ENCODE measurements around the gene OR2L8.

OR2L8 gene, protein sequence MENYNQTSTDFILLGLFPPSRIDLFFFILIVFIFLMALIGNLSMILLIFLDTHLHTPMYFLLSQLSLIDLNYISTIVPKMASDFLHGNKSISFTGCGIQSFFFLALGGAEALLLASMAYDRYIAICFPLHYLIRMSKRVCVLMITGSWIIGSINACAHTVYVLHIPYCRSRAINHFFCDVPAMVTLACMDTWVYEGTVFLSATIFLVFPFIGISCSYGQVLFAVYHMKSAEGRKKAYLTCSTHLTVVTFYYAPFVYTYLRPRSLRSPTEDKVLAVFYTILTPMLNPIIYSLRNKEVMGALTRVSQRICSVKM

DNA sequence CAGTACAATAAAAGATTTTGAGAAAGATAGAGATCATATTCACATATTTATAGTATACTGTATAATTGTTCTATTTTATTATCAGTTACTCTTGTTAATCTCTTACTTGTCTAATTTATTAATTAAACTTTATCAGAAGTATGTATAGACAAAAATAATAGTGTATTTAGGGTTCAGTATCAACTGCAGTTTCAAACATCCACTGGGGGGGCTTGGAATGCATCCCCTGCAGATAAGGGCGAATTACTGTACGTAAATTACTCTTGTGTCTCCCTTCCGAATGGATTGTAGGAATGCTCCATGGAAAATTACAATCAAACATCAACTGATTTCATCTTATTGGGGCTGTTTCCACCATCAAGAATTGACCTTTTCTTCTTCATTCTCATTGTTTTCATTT, at the start of gene OR2L8:
TSS of gene OR2L8 (plus strand) at position 301 of the 400 bp plus-strand sequence. CDS start at position 301, 0 bp downstream.
- no peak for DNase-seq (ENCODE audit: low read depth)
- H3K4me3 ChIP-seq (ENCODE audit: control insufficient read depth, low read depth, low read length): no peak within 1 kb of the TSS
- TF ChIP-seq, protein P1, sequence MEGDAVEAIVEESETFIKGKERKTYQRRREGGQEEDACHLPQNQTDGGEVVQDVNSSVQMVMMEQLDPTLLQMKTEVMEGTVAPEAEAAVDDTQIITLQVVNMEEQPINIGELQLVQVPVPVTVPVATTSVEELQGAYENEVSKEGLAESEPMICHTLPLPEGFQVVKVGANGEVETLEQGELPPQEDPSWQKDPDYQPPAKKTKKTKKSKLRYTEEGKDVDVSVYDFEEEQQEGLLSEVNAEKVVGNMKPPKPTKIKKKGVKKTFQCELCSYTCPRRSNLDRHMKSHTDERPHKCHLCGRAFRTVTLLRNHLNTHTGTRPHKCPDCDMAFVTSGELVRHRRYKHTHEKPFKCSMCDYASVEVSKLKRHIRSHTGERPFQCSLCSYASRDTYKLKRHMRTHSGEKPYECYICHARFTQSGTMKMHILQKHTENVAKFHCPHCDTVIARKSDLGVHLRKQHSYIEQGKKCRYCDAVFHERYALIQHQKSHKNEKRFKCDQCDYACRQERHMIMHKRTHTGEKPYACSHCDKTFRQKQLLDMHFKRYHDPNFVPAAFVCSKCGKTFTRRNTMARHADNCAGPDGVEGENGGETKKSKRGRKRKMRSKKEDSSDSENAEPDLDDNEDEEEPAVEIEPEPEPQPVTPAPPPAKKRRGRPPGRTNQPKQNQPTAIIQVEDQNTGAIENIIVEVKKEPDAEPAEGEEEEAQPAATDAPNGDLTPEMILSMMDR (conservative IDR thresholded peaks at IDR 0.05; ENCODE audit: control insufficient read depth, insufficient read depth, low read depth, low read length): no peak

DNA sequence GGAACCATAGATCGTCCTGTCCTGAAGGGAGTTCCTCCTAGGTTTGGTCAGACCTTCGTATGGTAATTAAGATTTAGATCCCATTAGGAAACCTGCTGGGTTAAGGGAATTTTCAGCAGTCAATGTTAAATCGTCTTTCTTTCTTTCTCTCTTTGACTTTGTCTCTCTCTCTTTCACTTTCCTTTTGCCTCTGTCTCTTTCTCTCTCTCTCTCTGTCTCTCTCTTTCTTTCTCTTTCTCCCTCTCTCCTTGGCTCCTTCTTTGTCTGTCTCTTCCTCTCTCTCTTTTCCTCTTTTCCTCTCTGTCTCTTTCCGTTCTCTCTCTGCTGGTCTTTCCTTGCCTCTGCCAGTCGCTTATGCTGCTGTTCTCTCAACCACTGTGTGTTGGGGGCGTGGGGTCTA, 44.5 kb upstream of the OR2L8 start:
- DNase-seq (ENCODE audit: low read depth): no peak
- H3K4me3 ChIP-seq (ENCODE audit: control insufficient read depth, low read depth, low read length): no peak overlapping the region
- TF ChIP-seq, protein P1 (conservative IDR thresholded peaks at IDR 0.05; ENCODE audit: control insufficient read depth, insufficient read depth, low read depth, low read length): no peak

DNA sequence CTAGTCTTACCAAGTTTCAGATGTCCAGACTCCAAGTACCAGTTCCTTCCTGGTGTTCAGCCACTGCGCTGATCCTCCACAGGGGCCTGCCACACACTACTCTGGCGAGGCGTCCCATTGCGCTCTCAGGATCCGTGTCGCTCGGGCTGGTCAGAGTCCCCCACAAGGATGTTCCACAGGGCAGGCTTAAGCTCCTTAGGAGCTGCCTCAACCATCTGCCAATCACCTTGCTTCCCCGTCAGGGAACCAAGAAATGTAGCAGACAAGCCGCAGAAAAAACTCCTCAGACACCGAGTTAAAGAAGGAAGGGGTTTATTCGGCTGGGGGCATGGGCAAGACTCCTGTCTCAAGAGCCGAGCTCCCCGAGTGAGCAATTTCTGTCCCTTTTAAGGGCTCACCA, 43.5 kb upstream of the OR2L8 start:
- H3K4me3 ChIP-seq (ENCODE audit: control insufficient read depth, low read depth, low read length): no peak overlapping the region
- DNase-seq (ENCODE audit: low read depth): no peak
- TF ChIP-seq, protein P1 (conservative IDR thresholded peaks at IDR 0.05; ENCODE audit: control insufficient read depth, insufficient read depth, low read depth, low read length): no peak

DNA sequence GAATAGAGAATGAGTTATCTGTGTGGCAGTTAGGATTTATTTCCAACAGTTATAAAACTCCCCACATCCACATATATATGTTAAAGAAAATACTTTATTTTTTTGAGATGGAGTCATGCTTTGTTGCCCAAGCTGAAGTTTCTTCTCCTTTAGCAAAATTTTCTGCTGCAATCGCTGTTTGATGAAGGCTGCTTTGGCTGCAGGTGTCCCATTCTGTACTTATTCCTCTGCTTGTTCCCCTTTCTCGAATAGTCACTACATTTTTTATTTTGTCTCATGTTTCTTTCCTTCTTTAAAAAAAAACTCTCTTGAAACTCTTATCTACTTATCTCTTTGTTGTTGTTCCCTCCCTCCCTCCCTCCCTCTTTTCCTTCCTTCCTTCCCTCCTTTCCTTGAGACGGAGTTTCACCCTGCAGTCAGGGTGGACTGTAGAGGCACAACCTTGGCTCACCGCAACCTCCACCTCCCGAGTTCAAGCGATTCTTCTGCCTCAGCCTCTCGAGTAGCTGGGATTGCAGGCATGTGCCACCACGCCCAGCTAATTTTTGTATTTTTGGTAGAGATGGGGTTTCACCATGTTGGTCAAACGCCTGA, 42.7 kb upstream of the OR2L8 start:
- no peak for DNase-seq (ENCODE audit: low read depth)
- H3K4me3 ChIP-seq (ENCODE audit: control insufficient read depth, low read depth, low read length): no peak overlapping the region
- TF ChIP-seq, protein P1 (conservative IDR thresholded peaks at IDR 0.05; ENCODE audit: control insufficient read depth, insufficient read depth, low read depth, low read length): no peak

DNA sequence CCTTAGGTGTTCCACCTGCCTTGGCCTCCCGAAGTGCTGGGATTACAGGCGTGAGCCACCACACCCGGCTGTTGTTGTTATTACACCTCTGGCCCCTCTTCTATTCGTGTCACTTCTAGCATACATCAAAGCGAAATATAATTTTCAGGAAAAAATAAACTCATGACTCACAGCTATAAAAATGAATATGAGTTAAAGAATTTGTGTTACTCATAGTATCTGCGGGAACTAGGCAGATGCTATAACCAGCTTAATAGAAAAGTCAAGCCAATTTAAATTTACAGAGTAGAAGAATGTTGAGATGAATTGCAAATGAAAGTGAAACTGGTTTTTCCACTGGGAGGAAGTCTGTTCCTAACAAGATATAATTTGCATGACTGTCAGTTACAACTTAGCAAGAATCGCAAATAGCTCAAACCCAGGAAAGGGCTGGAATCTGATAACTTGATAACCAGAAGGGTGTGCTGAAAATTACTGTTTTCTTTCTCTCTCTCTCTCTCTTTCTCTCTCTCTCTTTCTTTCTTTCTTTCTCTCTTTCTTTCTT, 42.1 kb upstream of the OR2L8 start:
- TF ChIP-seq, protein P1 (conservative IDR thresholded peaks at IDR 0.05; ENCODE audit: control insufficient read depth, insufficient read depth, low read depth, low read length): no peak
- no peak overlapping the region for H3K4me3 ChIP-seq (ENCODE audit: control insufficient read depth, low read depth, low read length)
- peak; percentile 39 for DNase-seq (ENCODE audit: low read depth)

GRCh38 chr1:247908766-247909165, 39.9 kb upstream of the OR2L8 start:
- TF ChIP-seq, protein P1 (conservative IDR thresholded peaks at IDR 0.05; ENCODE audit: control insufficient read depth, insufficient read depth, low read depth, low read length): no peak
- no peak for DNase-seq (ENCODE audit: low read depth)

More at GRCh38 chr1:247908766-247909165, 39.9 kb upstream of the OR2L8 start:
- no peak overlapping the region for H3K4me3 ChIP-seq (ENCODE audit: control insufficient read depth, low read depth, low read length)

Data from fibroblast of mammary gland (primary cell).